ENCODE data around the gene NHSL2.

Gene NHSL2

GRCh38 chrX:72018277-72019112 lies 107.8 kb downstream of the NHSL2 start:
- Histone ChIP-seq H3K27ac (peak overlapping the region; percentile 39), H3K27me3 (peaks cover 31% of the 10 kb centered on the region), H3K4me1 (ENCODE audit: control insufficient read depth in 1 of 2, insufficient read depth in 1 of 2, low read depth in 1 of 2, low read length in 1 of 2) (peaks cover 29% of the 10 kb centered on the region in 2 experiments), H3K36me3 (no peaks in the 10 kb centered on the region), H3K4me3 (ENCODE audit: low read depth in 1 of 2, low read length in 1 of 2) (peak overlapping the region; percentile 39 to 45), H3K9me3 (no peaks in the 10 kb centered on the region)
- TF ChIP-seq CTCF (IDR thresholded peaks at IDR 0.05), result peak; percentile 89

DNA sequence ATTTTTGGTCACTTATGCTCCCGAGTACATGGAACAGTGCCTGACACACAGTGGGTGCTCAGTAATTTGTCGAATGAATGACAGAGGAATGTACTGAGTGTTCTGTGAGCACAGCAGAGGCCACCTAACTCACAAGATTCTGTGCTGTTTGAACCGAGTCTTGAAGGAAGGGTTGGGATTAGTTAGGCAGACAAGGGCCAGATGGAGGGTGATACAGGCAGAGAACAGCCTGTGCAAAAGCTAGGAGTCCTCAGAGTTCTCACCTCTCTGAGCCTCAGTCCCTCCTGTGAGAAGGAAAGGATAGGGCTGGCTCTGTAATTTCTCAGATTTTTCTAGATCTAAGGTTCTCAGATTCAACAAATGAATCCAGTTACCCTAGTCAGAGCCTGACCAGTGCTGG lies 108.8 kb downstream of the NHSL2 start:
- Histone ChIP-seq H3K4me1 (ENCODE audit: control insufficient read depth in 1 of 2, insufficient read depth in 1 of 2, low read depth in 1 of 2, low read length in 1 of 2) (peaks cover 29% of the 10 kb centered on the region in 2 experiments), H3K27ac (no peak overlapping the region), H3K4me3 (ENCODE audit: low read depth in 1 of 2, low read length in 1 of 2) (no peak overlapping the region), H3K36me3 (no peaks in the 10 kb centered on the region), H3K9me3 (no peaks in the 10 kb centered on the region), H3K27me3 (peaks cover 27% of the 10 kb centered on the region)
- no peak for TF ChIP-seq CTCF (IDR thresholded peaks at IDR 0.05)

DNA sequence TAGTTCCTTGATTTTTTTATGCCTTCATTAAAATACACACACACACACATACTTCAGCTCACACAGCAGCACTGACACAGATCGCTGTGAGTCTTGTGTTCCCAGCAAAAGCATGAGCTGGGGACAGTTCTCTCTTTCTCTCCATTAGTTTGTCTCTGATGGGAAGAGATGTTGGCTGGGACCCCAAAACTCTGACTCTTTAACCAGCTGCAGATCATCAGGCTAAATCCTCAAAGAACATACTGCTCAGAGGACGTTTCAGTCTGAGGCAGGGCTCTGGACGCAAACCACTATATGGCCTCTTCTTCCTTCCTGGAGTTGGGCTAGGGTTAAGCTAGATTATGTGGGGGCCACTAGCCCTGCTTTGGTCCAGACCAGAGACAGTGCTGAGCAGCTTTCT lies 109.6 kb downstream of the NHSL2 start:
- Histone ChIP-seq H3K9me3 (no peaks in the 10 kb centered on the region), H3K36me3 (no peaks in the 10 kb centered on the region), H3K27me3 (peaks cover 20% of the 10 kb centered on the region), H3K4me3 (ENCODE audit: low read depth in 1 of 2, low read length in 1 of 2) (no peak overlapping the region), H3K4me1 (ENCODE audit: control insufficient read depth in 1 of 2, insufficient read depth in 1 of 2, low read depth in 1 of 2, low read length in 1 of 2) (peaks cover 29% of the 10 kb centered on the region in 2 experiments), H3K27ac (peak overlapping the region; percentile 60)
- no peak for TF ChIP-seq CTCF (IDR thresholded peaks at IDR 0.05)

GRCh38 chrX:72020788-72021187 lies 110.1 kb downstream of the NHSL2 start:
- H3K27me3 ChIP-seq, result peaks cover 16% of the 10 kb centered on the region
- H3K4me1 ChIP-seq (ENCODE audit: control insufficient read depth in 1 of 2, insufficient read depth in 1 of 2, low read depth in 1 of 2, low read length in 1 of 2), result peaks cover 29% of the 10 kb centered on the region in 2 experiments
- H3K36me3 ChIP-seq, result no peaks in the 10 kb centered on the region
- peak overlapping the region; percentile 60 for H3K27ac ChIP-seq
- H3K9me3 ChIP-seq, result no peaks in the 10 kb centered on the region
- no peak for TF ChIP-seq CTCF (IDR thresholded peaks at IDR 0.05)
- H3K4me3 ChIP-seq (ENCODE audit: low read depth in 1 of 2, low read length in 1 of 2), result no peak overlapping the region

DNA sequence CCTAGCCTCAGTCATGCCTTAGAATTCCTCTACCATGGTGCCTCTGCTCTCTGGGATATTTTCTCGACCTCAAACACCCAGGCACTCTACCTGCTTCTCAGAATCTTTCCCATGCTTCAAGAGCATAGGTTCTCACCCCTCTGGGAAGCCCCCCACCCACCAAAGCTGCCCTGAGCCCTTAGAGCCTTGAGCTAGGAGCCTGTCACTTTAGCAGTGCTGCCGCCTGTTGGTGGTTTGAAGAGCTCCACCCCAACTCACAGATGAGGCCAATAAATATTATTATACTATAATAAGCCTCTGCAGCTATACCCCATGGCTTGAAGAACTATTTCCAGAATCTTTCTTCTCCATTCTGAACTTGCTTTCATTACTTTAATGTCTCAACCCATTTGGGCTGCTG lies 111.3 kb downstream of the NHSL2 start:
- H3K4me1 ChIP-seq (ENCODE audit: control insufficient read depth in 1 of 2, insufficient read depth in 1 of 2, low read depth in 1 of 2, low read length in 1 of 2), result peaks cover 29% of the 10 kb centered on the region in 2 experiments
- H3K9me3 ChIP-seq, result no peaks in the 10 kb centered on the region
- no peaks in the 10 kb centered on the region for H3K36me3 ChIP-seq
- H3K27ac ChIP-seq, result no peak overlapping the region
- peaks cover 6% of the 10 kb centered on the region for H3K27me3 ChIP-seq
- no peak overlapping the region for H3K4me3 ChIP-seq (ENCODE audit: low read depth in 1 of 2, low read length in 1 of 2)
- peak; percentile 38 for TF ChIP-seq CTCF (IDR thresholded peaks at IDR 0.05)

Measured in neutrophil (primary cell).